ENCODE results near the gene FAM217A.
"Not testable (repeated sequence)": the region's sequence is repeated elsewhere in the genome, so short reads cannot be mapped to it uniquely, and the experiment has no call there.

The FAM217A gene

GRCh38 chr6:4102687-4103244 lies 23.8 kb upstream of the FAM217A start:
- TF ChIP-seq CTCF (IDR thresholded peaks at IDR 0.05; ENCODE audit: low read depth, low read length), result no peak
- no peak overlapping the region for H3K4me3 ChIP-seq (ENCODE audit: low read depth, low read length)

GRCh38 chr6:4101298-4101697 lies 22.4 kb upstream of the FAM217A start:
- no peak for TF ChIP-seq CTCF (IDR thresholded peaks at IDR 0.05; ENCODE audit: low read depth, low read length)
- H3K4me3 ChIP-seq (ENCODE audit: low read depth, low read length), result no peak overlapping the region

GRCh38 chr6:4100655-4101054 lies 21.7 kb upstream of the FAM217A start:
- no peak overlapping the region for H3K4me3 ChIP-seq (ENCODE audit: low read depth, low read length)
- no peak for TF ChIP-seq CTCF (IDR thresholded peaks at IDR 0.05; ENCODE audit: low read depth, low read length)

GRCh38 chr6:4093288-4093687 lies 14.4 kb upstream of the FAM217A start:
- TF ChIP-seq CTCF (IDR thresholded peaks at IDR 0.05; ENCODE audit: low read depth, low read length), result no peak
- no peak overlapping the region for H3K4me3 ChIP-seq (ENCODE audit: low read depth, low read length)

- H3K4me3 ChIP-seq (ENCODE audit: low read depth, low read length), result no peak overlapping the region
- TF ChIP-seq CTCF (IDR thresholded peaks at IDR 0.05; ENCODE audit: low read depth, low read length), result no peak
Measured at GRCh38 chr6:4091941-4092340, 13.0 kb upstream of the FAM217A start.

GRCh38 chr6:4090043-4090442 lies 11.1 kb upstream of the FAM217A start:
- H3K4me3 ChIP-seq (ENCODE audit: low read depth, low read length), result not testable (repeated sequence)

- H3K4me3 ChIP-seq (ENCODE audit: low read depth, low read length), result no peak overlapping the region
Measured at GRCh38 chr6:4088704-4089103, 9.8 kb upstream of the FAM217A start.

More at GRCh38 chr6:4088704-4089103, 9.8 kb upstream of the FAM217A start:
- TF ChIP-seq CTCF (IDR thresholded peaks at IDR 0.05; ENCODE audit: low read depth, low read length), result no peak
